HG03469 (cell line): ENCODE measurements around the gene GDF7.

Experiments used
- ATAC-seq: cut with Tn5 transposase; IDR thresholded peaks from one replicate; pipeline ENCODE4 v1.9.1; 2021; ENCODE audit warnings: mild to moderate bottlenecking, moderate library complexity, moderate number of reproducible peaks; ENCODE audit not compliant: unreplicated experiment

GDF7 gene

DNA sequence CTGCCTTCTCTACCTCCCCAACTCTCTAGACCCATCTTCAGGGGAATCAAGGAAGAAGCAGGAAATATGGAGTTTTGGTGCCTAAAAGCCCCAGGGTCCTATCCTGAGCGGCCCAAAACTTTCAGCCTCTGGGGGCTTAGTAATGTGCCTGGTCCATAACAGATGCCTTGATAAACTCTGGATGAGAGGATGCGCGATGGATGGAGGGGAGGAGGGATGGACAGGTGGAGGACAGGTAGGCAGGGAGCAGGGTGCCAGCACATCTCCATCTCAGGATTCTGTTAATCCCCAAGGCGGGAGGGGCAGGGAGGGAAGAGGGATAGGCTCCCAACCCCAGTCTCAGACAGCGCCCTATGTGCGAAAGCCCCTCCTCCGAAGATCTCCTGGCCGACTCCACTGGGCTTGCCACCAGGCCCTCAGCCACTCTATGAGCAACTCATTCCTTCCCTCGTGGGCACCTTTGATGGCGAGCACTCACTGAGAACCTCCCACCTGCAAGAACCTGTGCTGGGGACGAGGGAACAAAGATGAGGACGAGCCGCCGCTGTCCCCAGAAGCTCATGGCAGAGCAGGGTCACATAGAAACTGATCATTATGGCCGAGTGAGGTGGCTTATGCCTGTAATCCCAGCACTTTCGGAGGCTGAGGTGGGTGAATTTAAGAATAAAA is 39.1 kb upstream of the GDF7 start:
- no peak for ATAC-seq

DNA sequence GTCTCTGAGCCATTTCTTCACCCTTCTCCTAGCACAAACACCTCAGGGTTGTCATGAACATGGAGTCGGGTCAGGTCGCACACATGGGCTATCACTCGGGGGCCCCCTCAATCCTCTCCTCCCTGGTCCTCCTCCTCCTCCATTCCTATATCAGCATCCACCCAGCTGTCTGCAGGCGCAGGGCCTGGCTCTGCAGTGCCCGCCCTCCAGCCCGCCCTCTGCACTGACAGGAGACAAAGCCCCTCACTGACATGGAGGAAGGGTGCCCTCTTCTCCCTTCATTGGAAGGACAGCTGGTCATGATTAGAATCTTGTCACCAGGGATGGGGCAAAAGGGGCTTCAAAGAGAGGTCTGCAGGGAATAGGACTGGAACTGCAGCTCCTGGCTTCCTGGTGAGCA is 37.8 kb upstream of the GDF7 start:
- ATAC-seq = no peak

DNA sequence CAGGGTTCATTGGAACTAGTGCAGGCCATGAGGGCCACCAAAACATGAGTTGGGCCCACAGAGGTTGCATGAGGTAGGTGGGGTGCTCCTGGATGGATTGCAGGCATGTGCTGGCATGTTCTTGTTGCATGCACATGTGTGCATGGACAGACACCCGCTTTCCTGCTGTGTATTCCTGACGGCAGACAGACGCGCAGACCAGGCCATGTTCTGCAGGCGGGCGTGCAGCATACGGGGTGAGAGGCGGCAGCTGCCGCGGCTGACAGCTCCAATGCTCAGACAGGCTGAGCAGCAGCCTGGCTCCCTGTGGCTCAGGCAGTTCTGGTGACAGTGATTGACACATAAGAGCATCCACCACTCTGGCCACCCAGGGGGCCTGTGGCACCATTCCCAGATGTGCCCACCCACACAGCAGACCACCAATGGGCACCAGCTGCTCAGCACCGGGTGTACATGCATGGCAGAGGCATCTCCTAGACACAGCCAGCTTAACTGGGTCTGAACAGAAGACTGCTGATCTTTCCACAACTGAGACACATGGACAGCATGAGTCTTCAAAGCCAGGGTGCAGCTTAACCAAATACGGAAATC is 37.3 kb upstream of the GDF7 start:
- ATAC-seq = no peak

DNA sequence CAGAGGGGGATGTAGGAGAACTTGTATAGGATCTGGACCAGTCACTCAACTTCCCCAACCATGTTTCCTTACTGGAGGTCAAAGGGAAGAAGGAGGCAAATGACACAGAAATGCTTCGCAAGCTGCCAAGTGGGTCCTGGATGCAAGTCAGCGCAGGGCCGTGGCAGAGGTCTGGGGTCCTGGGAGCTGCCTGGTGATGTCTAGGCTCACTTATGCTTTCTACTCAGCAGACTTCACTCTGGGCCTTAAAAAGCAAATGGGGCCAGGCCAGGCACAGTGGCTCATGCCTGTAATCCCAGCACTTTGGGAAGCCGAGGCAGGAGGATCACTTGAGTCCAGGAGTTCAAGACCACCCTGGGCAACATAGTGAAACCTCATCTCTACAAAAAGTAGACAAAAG is 36.0 kb upstream of the GDF7 start:
- no peak for ATAC-seq

DNA sequence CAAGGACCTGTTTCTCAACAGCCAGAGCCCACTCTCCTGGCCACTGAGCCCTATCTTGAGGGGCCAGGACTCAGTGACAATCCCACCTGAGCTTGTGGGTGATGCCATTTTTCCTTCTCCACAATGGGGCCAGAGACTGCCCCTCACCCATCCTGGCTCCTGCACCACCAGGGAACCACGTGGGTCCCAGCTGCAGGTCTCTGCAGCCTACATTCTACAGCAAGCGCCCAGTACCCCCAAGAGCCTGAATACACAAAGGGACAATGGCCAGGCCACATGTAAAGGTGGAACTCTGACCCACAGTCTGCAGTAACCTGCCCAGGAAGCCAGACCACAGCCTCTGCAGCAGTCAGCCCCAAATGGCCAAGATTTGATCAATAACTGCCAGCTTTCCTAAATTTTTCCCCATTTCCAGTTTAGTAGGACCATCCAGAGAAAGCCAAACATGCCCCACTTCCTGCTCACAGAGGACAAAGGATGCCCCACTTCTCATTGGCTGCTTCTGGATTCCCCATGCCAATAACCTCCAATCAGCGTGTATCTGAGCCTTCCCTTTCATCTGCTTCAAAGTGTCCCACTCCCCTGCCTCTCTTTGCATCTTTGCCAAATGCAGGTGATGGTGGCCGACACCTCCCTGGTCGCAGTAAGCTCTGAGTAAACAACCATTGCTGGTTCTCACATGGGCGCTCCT is 35.2 kb upstream of the GDF7 start:
- ATAC-seq = no peak

DNA sequence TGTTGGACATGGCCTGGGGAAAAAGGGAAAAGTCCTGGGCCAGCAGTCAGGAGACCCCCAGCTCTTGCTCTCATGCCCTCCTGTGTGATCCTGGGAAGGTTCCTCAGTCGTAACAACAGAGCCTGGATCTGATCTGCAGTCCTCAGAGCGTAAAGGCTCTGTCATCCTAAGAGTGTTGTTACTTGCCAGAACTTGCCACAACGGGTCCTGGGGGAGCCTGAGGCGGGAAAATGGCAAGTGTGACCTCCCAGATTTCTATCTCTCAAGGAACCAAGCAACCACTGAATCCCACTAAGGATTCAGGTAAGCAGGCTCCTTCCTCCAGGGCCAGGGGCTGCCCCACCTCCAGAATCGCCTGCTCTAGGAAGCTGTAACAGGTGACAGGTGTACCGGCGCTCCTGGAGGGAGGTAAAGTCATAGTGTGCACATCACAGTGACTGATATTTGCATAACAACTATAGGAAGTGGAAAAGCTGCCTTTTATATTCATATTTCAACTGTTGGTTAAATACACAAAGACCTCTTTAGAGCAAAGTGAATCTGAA is 34.4 kb upstream of the GDF7 start:
- no peak for ATAC-seq

DNA sequence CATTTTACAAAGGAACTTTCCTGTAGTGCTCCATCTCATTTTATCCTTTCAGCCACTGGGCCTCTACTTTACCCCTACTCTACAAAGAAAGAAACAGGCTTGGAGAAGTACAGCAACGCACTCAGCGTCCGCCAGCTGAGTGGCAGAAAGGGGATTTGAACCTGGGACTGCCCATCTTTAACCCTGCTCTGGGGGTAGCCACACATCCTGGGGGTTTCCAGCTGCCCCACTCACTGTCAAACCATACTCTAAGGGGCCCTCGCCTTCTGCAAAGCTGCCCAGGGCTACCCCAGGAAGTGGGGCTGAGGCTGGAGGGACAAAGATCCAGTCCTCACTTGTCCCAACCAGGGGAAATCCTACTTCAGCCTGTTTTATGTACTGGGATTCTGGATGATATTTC is 33.9 kb upstream of the GDF7 start:
- no peak for ATAC-seq

DNA sequence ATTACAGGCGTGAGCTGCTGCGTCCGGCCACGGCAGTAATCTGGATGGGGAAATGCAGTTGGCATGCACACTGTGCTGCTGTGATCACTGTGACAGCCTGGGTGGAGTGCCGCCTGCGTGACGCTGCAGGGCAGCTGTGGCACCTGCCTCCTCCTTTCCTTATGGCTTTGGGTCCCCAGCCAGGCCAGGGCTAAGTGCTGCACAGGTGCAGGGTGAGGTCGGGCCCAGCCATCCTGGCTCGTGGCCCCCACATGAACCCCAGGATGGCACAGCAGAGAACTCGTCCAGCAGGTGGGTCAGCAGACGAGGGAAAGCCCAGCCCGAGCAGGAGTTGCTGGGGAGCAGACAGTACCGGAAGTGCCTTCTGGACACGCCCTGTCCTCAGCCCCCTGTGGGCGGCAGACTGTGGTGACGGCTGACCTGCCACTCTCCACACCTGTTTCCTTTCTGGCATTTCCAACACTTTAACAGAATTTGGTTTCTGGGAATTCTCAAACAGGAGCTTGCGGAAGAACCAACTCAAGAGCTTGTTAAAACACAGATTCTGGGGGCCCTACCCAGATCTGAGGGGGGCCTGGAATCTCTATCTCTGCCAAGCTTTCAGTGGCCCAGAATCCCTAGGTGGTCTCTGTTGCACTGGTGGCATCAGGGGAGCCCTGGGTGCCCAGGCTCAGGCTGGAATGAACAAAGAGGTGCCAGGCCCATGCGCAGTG is 33.0 kb upstream of the GDF7 start:
- peak; percentile 42 for ATAC-seq

DNA sequence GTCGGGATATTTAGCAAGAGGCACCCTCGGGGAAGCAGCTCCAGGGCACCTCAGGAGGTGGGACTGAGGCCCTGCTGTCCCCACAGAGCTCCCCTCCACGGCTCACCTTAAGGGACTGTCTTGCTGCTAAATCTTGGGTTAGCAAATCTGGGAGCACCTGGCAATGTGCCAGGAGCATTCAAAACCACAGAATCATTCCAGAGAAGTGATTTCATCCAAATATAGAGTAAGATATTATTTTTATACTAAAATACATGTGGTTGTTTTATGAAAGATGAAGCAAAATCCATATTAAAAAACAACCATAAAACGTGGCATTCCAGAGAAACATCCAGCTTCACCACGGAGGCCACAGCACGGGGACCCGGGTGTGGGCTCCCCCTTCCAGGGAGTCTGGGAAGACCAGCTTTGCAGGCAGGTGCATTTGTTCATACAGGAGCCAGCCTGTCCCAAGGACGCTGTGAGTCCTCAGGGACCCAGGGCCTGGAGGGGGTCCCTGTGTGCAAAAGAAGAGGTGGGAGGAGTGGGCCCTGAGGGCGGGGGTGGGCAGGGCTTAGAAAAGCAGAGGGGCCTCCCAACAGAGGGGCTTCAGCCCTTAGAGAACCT is 32.3 kb upstream of the GDF7 start:
- no peak for ATAC-seq

DNA sequence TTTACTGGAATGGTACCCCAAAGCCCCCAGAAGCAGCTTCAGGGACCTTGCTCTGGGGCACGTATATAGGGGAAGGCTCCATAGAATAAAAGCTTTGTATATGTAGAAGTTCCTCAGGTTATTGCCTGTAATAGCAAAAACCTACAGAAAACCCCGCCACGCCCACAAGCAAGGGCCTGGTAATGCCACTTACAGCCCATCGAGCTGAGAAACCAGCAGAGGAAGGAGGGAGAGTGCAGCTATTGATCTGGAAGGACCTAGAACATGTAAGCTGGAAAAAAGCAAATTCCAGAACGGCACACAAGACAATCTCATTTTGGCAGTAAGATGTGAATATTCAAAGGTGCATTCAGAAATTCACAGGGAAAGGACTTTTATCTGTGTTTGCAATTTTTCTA is 31.8 kb upstream of the GDF7 start:
- no peak for ATAC-seq

DNA sequence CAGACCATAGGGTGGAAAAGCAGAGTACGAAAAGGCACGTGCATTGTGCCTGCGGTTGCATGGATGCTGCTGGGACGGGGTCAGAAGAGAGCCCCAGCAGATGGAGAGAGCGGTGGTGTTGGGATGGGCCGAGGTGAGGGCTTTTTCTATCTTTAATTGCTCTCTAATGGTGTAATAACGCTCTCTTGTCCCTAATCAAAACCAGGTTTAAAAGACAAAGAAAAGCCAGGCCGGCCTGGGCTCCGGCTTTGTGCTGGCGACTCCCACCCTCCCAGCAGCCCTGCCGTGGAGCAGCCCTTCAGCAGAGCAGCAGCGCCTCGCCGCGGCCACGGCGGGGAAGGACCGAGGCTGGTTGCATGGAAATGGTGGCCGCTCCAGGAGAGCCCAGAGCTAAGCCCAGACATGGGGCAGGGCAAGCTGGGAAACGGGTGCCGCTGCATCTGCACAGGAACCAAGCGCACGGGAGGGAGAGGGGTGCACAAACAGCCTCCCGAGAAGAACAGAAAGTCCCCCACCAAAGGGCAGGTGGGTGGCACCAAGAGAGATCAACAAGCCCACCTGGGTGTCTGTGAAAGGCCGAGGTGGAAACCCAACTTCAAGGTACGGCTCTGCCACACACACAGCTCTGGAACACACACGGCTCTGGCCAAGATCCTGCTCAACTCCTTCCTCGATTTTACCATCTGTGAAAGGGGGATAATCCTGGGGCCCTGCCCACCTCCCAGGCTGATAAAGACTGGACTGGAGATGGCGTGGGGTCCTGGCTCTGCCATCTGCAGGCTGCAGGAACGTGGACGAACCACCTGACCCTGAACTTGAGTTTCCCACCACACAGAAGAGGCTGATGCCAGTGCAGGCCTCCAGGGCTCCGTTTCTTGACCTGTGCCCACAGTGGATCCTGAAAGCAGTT is 31.0 kb upstream of the GDF7 start:
- peak; percentile 58 for ATAC-seq

DNA sequence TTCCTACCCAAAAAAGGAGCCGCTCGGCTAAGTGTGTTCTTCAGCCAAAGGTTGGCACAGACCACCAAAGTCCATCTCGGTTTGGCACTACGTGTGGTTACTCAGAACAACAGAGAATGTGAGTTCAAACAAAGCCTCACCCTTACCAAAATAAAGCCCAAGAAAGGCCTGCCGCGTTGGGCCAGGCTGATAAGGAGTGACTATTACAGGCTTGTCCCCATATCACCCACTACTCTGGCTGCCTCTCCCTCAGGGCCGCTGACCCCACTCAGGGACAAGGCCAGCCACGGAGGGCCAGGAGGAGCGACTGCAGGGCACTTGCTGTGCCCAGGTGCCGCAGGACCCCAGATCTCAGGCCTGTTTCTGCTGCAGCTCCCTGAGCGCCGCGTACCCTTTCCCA is 29.8 kb upstream of the GDF7 start:
- no peak for ATAC-seq

DNA sequence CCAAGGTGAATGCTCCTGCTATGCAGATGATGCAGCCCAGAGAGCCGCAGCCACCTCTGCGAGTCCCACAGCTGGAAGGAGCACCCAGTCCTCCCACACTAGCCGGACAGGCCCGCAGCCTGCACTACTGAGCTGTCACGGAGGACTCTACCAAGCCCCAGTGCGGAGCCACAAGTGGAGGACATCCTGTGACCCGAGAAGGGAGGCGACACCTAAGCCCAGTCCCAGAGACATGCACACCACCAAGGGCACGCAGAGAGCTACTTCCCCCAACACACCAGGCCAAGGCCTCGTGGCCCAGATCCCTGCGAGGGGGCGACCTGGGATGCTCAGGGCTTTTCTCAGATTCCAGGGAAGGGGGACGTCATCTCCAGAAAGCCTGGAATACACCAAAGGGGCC is 28.9 kb upstream of the GDF7 start:
- no peak for ATAC-seq

DNA sequence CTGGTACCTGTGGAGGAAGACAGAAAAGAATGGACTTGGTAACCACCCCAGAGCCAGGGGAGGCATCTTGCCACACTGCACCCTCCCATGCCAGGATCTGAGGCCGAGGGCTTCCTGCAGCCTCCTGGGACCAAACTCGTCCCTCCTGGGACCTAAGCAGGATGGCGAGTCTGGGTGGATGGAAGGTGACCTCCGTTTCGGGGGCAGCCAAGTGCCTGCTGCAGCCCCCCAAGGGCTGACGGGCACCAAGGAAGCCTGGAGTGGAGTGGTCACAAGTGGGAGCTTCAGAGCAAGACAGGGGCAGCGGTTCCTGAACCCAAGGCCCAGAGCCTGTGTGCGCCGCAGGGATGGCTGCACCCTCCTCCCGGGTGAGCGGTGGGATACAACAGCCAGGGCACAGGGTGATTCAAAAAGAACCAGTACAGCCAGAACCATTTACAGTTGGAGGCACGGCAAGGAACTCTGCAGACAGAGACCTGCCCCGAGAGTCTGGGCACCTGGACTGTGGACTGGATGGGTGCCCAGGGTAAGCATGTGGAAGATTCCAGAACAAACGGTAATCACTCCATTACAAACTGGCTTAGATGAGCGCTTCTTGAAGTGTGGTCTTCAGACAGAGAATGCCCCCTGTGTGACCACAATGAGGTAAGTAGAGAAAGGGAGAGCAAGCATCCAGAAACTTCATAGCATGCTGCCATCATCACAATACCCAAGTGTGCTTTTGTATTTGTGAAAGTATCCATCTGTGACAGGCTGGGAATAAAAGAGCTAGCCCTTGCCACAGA is 28.1 kb upstream of the GDF7 start:
- ATAC-seq = no peak

DNA sequence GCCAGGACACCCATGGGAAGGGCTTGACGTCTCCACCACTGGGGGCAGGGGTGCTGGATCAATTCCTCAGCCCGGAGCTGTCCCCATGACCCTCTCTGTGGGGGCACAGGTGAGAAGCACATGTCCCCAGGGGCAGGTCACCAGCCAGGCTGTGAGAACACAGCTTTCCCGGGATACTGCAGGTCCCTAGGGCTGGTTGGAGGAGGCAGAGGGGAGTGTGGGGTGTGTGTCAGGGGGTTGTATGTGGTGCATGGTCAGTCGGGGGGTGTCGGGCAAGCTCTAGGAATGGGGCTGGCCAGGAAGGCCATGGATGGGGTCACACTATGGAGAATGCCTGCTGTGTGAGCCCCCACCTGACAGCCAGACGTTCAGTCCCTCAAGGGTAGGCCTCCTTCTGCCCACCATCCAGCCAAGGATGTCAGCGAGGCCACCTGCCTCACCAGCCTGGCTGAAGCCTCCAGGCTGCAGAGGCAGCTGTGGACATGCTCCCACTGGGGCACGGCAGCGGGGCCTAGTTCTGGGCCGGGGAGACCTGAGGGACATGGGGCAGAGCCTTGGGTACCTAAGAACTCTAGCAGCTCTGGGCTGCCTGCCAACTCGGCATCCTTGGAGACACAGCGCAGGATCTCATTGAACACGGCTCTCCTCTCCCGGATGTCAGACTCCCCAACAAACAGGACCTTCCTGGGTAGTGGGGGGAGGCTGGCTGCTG is 26.4 kb upstream of the GDF7 start:
- ATAC-seq = no peak

DNA sequence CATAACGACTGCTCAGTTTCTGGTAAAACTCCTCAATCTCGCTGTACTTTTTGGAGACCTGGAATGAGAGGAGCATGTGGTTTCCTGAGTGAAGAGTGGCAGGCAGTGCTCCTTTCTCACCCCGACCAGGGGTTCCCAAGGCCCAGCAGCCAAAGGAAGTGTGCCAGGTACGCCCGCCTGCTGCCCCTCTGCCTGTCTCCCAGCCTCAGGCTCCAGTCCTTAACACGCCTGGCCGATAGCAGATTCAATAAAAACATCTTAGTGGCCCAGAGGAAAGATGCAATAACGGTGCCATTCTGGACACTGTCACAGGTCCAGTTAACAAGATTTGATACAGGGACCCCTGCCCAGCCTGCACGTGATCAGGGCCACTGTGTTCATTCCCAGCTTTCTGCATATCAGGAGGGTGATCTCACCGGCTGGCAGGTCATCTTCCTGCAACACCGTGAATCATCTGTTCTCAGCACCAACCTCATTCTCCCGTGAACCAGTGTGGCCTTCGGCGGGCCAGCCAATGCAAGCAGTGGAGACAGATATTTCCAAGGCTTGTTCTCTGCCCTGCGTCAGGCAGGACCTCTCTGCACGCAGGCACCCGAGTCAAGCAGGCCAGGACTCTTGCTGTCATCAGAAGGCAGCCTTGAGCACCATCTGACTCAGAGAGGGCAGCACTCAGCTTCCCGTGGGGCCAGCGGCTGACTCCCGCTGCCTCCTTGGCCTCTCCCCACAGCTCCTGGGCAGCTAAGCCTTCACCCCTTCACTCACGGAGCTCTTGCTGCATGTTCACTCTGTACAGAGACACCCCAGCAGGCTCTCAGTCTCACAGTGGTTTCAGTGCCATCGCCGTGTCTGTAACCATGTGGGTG is 25.6 kb upstream of the GDF7 start:
- ATAC-seq = no peak

DNA sequence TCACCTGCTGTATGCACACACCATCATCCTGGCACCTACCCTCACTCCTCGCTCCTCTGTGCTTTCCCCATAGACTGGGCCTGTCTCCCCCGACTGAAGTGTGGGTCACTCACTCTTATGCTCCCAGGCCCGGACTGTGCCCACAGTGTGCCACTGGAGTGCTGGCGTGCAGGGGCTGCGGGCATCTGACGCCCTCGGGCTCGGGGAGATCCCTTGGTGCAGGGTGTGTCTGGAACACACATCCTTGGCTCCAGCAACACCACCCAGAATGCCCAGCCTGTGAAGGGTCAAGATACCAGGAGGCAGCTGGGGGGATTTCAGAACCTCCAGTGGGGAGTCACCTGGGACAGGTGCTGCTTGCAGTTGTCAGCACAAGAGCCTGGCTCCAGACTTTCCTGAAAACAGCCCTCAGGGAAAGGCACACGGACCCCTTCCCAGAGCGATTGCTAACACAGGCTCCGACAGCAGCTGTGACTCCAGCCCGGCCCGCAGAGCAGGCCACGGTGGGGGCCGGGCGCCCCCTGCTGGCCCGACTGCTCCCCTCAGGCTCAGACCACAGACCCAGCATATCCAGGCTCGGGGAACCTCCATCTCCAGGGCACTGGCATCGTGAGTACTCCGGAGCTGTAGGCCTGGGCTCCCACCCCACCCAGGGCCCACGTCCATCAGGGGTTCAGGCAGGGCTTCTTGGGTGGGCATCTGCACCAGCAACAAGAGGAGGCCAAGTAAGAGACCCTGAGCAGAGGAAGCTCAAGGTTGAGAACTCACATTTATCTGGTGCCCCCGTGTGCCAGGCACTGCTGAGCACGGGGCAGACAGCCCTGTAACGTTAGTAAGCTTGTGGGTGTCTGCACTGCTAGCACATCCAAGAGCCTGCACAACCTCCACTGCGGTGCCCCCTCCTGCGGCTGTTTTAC is 24.6 kb upstream of the GDF7 start:
- peak; percentile 96 for ATAC-seq
